ENCODE data around the gene NTSR1. TPM values are rescaled to one million over a fixed set of nuclear protein-coding genes. Genes with fewer than 3 reads are reported as not detected.
A peak's percentile ranks its signal among the peaks of the same experiment; 100 is the strongest.

The NTSR1 gene
- total and polyA plus RNA-seq, 2 experiments from 2014 or later, result 0.15 to 1.4 TPM

DNA sequence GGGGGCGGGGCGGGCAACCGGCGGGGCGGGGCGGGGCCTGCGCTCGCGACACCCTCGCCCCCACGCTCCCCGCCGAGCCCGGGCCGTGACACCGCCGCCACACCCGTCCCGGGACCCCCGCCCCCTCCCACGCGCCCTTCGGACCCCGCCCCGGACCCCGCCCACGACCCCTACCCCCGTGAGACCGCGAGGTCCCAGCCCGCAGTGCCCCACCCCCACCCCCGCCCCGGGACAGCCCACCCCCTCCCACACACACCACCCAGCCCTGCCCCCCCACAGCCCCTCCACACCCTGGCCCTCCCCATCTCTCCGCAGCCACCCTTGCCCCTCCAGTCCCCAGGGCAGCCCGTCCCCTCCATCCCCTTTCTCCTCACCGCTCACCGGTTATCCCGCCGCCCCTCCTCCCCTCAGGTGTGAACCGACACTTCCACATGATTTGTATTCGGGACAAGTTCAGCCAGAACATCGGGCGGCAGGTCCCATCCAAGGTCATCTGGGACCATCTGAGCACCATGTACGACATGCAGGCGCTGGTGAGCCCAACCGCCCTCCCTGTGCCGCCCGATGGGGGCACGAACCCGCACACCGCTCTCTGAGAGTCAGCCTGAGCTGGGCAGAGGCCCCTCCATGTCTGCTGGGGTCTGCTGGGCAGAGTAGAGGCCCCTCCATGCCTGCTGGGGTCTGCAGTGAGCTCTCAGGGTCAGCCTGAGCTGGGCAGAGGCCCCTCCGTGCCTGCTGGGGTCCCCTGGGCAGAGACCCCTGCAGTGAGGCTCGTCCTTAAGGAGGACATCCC lies 88.3 kb downstream of the NTSR1 start:
- Histone ChIP-seq H3K27ac (ENCODE audit: low read depth) (no peak overlapping the region), H3K4me3 (peak overlapping the region; percentile 67), H3K79me2 (replicated peaks; ENCODE audit: insufficient read depth) (no peaks in the 10 kb centered on the region), H3K9me2 (ENCODE audit: insufficient read depth) (no peaks in the 10 kb centered on the region), H2AFZ (no peak overlapping the region), H4K20me1 (replicated peaks; ENCODE audit: insufficient read depth) (peaks cover 3% of the 10 kb centered on the region), H3K4me1 (ENCODE audit: insufficient read depth) (peaks cover 7% of the 10 kb centered on the region; the same call in 1 of the 2 replicates), H3K27me3 (ENCODE audit: insufficient read depth) (peaks cover 17% of the 10 kb centered on the region), H3K4me2 (peak overlapping the region; percentile 75), H3F3A (replicated peaks; ENCODE audit: low read depth) (peaks cover 9% of the 10 kb centered on the region; the same call in 1 of the 2 replicates), H3K36me3 (ENCODE audit: insufficient read depth) (peaks cover 7% of the 10 kb centered on the region; the same call in 1 of the 2 replicates)
- Mint-ChIP-seq H3K4me1 (peaks cover 5% of the 10 kb centered on the region), H3K27me3 (ENCODE audit: insufficient read depth, low read depth, poor library complexity) (peaks cover 35% of the 10 kb centered on the region), H3K27ac (no peak overlapping the region), H3K9me3 (no peaks in the 10 kb centered on the region), H3K36me3 (ENCODE audit: low read depth) (peaks cover 30% of the 10 kb centered on the region), H3K4me3 (peak overlapping the region; percentile 76)
- DNase-seq (ENCODE audit: low spot score), result peak; percentile 63
- TF ChIP-seq ZNF331 (CRISPR knock-in tag; IDR thresholded peaks at IDR 0.05; ENCODE audit: low read depth), result no peak
- TF ChIP-seq POLR2AphosphoS5 (IDR thresholded peaks at IDR 0.05; ENCODE audit: low read depth), result no peak
- TF ChIP-seq CTCF (conservative IDR thresholded peaks at IDR 0.05; ENCODE audit: low read depth in 2 of 2), result no peak
- TF ChIP-seq REST (IDR thresholded peaks at IDR 0.05; ENCODE audit: unreplicated experiment), result no peak
- TF ChIP-seq NANOG (IDR thresholded peaks at IDR 0.05; ENCODE audit: borderline replicate concordance), result no peak
- TF ChIP-seq, protein P1, sequence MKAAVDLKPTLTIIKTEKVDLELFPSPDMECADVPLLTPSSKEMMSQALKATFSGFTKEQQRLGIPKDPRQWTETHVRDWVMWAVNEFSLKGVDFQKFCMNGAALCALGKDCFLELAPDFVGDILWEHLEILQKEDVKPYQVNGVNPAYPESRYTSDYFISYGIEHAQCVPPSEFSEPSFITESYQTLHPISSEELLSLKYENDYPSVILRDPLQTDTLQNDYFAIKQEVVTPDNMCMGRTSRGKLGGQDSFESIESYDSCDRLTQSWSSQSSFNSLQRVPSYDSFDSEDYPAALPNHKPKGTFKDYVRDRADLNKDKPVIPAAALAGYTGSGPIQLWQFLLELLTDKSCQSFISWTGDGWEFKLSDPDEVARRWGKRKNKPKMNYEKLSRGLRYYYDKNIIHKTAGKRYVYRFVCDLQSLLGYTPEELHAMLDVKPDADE (IDR thresholded peaks at IDR 0.05), result no peak
- TF ChIP-seq ZNF114 (CRISPR knock-in tag; IDR thresholded peaks at IDR 0.05), result no peak
- no peak for TF ChIP-seq STAT1 (IDR thresholded peaks at IDR 0.05; ENCODE audit: unreplicated experiment)
- no peak for TF ChIP-seq EZH2 (IDR thresholded peaks at IDR 0.05; ENCODE audit: low read depth, unreplicated experiment)
- no peak for TF ChIP-seq EZH2phosphoT487 (IDR thresholded peaks at IDR 0.05; ENCODE audit: unreplicated experiment)
- TF ChIP-seq JUNB (IDR thresholded peaks at IDR 0.05; ENCODE audit: unreplicated experiment), result no peak
- TF ChIP-seq CREB1 (CRISPR knock-in tag; IDR thresholded peaks at IDR 0.05; ENCODE audit: low read depth), result no peak
- TF ChIP-seq, protein P2, sequence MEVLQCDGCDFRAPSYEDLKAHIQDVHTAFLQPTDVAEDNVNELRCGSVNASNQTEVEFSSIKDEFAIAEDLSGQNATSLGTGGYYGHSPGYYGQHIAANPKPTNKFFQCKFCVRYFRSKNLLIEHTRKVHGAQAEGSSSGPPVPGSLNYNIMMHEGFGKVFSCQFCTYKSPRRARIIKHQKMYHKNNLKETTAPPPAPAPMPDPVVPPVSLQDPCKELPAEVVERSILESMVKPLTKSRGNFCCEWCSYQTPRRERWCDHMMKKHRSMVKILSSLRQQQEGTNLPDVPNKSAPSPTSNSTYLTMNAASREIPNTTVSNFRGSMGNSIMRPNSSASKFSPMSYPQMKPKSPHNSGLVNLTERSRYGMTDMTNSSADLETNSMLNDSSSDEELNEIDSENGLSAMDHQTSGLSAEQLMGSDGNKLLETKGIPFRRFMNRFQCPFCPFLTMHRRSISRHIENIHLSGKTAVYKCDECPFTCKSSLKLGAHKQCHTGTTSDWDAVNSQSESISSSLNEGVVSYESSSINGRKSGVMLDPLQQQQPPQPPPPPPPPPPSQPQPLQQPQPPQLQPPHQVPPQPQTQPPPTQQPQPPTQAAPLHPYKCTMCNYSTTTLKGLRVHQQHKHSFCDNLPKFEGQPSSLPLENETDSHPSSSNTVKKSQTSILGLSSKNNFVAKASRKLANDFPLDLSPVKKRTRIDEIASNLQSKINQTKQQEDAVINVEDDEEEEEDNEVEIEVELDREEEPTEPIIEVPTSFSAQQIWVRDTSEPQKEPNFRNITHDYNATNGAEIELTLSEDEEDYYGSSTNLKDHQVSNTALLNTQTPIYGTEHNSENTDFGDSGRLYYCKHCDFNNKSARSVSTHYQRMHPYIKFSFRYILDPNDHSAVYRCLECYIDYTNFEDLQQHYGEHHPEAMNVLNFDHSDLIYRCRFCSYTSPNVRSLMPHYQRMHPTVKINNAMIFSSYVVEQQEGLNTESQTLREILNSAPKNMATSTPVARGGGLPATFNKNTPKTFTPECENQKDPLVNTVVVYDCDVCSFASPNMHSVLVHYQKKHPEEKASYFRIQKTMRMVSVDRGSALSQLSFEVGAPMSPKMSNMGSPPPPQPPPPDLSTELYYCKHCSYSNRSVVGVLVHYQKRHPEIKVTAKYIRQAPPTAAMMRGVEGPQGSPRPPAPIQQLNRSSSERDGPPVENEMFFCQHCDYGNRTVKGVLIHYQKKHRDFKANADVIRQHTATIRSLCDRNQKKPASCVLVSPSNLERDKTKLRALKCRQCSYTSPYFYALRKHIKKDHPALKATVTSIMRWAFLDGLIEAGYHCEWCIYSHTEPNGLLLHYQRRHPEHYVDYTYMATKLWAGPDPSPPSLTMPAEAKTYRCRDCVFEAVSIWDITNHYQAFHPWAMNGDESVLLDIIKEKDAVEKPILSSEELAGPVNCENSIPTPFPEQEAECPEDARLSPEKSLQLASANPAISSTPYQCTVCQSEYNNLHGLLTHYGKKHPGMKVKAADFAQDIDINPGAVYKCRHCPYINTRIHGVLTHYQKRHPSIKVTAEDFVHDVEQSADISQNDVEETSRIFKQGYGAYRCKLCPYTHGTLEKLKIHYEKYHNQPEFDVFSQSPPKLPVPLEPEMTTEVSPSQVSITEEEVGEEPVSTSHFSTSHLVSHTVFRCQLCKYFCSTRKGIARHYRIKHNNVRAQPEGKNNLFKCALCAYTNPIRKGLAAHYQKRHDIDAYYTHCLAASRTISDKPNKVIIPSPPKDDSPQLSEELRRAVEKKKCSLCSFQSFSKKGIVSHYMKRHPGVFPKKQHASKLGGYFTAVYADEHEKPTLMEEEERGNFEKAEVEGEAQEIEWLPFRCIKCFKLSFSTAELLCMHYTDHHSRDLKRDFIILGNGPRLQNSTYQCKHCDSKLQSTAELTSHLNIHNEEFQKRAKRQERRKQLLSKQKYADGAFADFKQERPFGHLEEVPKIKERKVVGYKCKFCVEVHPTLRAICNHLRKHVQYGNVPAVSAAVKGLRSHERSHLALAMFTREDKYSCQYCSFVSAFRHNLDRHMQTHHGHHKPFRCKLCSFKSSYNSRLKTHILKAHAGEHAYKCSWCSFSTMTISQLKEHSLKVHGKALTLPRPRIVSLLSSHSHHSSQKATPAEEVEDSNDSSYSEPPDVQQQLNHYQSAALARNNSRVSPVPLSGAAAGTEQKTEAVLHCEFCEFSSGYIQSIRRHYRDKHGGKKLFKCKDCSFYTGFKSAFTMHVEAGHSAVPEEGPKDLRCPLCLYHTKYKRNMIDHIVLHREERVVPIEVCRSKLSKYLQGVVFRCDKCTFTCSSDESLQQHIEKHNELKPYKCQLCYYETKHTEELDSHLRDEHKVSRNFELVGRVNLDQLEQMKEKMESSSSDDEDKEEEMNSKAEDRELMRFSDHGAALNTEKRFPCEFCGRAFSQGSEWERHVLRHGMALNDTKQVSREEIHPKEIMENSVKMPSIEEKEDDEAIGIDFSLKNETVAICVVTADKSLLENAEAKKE (CRISPR knock-in tag; IDR thresholded peaks at IDR 0.05), result no peak
- ATAC-seq, result no peak

Data from GM23338 (cell line).